Measurements from ENCODE around the gene RXRA. TPM values are rescaled to one million over a fixed set of nuclear protein-coding genes. Genes with fewer than 3 reads are reported as not detected.

RXRA gene
- total and polyA plus RNA-seq, 2 of the 4 experiments (the other 2 are of a cell fraction), result 7.5 to 17.9 TPM

- no peaks in the 10 kb centered on the region; the same call in 1 of the 2 replicates for H3K9me1 ChIP-seq (ENCODE audit: insufficient read depth, low read length)
- BruUV-seq (replicated peaks), result no TSS peak
- DNase-seq, result no peak
- H3K27me3 ChIP-seq (ENCODE audit: control insufficient read depth, insufficient read depth, low read length), result no peaks in the 10 kb centered on the region
- no peak overlapping the region for H2BK120ac ChIP-seq (ENCODE audit: low read depth, low read length)
- no peak overlapping the region for H3K23ac ChIP-seq (ENCODE audit: low read depth, low read length)
- no peak overlapping the region for H2AK9ac ChIP-seq (replicated peaks; ENCODE audit: low read depth, low read length, poor library complexity)
- H2BK20ac ChIP-seq (ENCODE audit: low read depth, low read length), result no peak overlapping the region
- peaks cover 18% of the 10 kb centered on the region for H4K20me1 ChIP-seq (ENCODE audit: insufficient read depth, low read length)
- no peak overlapping the region for H3K9ac ChIP-seq (ENCODE audit: low read depth, low read length)
- H3K56ac ChIP-seq (ENCODE audit: extremely low read depth, insufficient read depth, low read length), result no peak overlapping the region
- no peak overlapping the region for H3K4me2 ChIP-seq (ENCODE audit: low read depth, low read length)
- peaks cover 0 to 3% of the 10 kb centered on the region in 2 experiments; a peak in 1 of 4 replicates for H3K79me1 ChIP-seq (ENCODE audit: low read depth in 1 of 2, low read length in 2 of 2)
- TF ChIP-seq RCOR1 (IDR thresholded peaks at IDR 0.05; ENCODE audit: insufficient replicate concordance, low read length), result no peak
- TF ChIP-seq BHLHE40 (IDR thresholded peaks at IDR 0.05; ENCODE audit: low read depth, low read length), result no peak
- TF ChIP-seq MAZ (IDR thresholded peaks at IDR 0.05; ENCODE audit: borderline replicate concordance, low read depth, low read length), result no peak
- no peak for TF ChIP-seq ELK1 (IDR thresholded peaks at IDR 0.05; ENCODE audit: borderline replicate concordance, low read depth, low read length)
- no peak for TF ChIP-seq CHD1 (IDR thresholded peaks at IDR 0.05; ENCODE audit: low read depth, low read length)
- TF ChIP-seq FOS (IDR thresholded peaks at IDR 0.05; ENCODE audit: low read depth, low read length), result no peak
- TF ChIP-seq CEBPB (IDR thresholded peaks at IDR 0.05; ENCODE audit: low read depth, low read length), result no peak
- no peak for TF ChIP-seq RFX5 (IDR thresholded peaks at IDR 0.05; ENCODE audit: low read depth, low read length)
- no peak for ATAC-seq (ENCODE audit: low read depth)
- CTCF ChIA-PET, result no interaction called here
- intact Hi-C loops (cut with micrococcal nuclease), result no loop called here
- no peak overlapping the region for H3K4me3 ChIP-seq (ENCODE audit: insufficient read depth, low read depth, low read length)
- no peak overlapping the region for H2AK5ac ChIP-seq (ENCODE audit: low read depth, low read length)
- in situ Hi-C loops (cut with MboI; ENCODE audit: low sequenced_read_pairs), result loop anchor here (5.0 kb wide), 1 partner anchor 97 kb away; no protein-coding TSS in a partner anchor
- H3K9me3 ChIP-seq (ENCODE audit: control insufficient read depth, insufficient read depth, low read length), result no peaks in the 10 kb centered on the region
- no peak overlapping the region for H3K18ac ChIP-seq (ENCODE audit: low read depth, low read length)
- peaks cover 13% of the 10 kb centered on the region for H3K4me1 ChIP-seq (ENCODE audit: control insufficient read depth, insufficient read depth, low read length)
- H3K36me3 ChIP-seq (ENCODE audit: control insufficient read depth, insufficient read depth, low read length), result peaks cover 41% of the 10 kb centered on the region; the same call in 1 of the 2 replicates
- no peak overlapping the region for H2BK5ac ChIP-seq (ENCODE audit: low read depth, low read length, poor library complexity, severe bottlenecking)
- H2BK15ac ChIP-seq (ENCODE audit: low read depth, low read length), result no peak overlapping the region
- POLR2A ChIA-PET (ENCODE audit: unreplicated experiment), result no interaction called here
- 96% methylated on average over 15 of the region's 21 CpGs; no CpG with 5 or more reads in 1 of the 2 experiments for WGBS, 2 experiments (ENCODE audit: extremely low coverage in 2 of 2, insufficient read length in 1 of 2)
- no peak overlapping the region for H4K8ac ChIP-seq (ENCODE audit: low read depth in 2 of 2, low read length in 2 of 2)
- no peak overlapping the region for H2AFZ ChIP-seq (replicated peaks; ENCODE audit: low read length, poor library complexity)
- no peak overlapping the region for H3K27ac ChIP-seq (ENCODE audit: insufficient read depth, low read length)
- no peak overlapping the region for H4K5ac ChIP-seq (ENCODE audit: low read depth, low read length)
- H3K14ac ChIP-seq (replicated peaks; ENCODE audit: low read depth, low read length), result no peak overlapping the region
- dilution Hi-C loops (cut with HindIII; ENCODE audit: low sequenced_read_pairs, unreplicated experiment), result no loop called here
- no peak overlapping the region for H3K4ac ChIP-seq (ENCODE audit: low read depth, low read length)
- no peak overlapping the region for H4K91ac ChIP-seq (ENCODE audit: insufficient read depth, low read depth, low read length)
Measured at GRCh38 chr9:134429481-134429880, 103.2 kb downstream of the RXRA start.
